HepG2 (cell line): ENCODE data around the gene PTGIS. TPM values are rescaled to one million over a fixed set of nuclear protein-coding genes. Genes with fewer than 3 reads are reported as not detected.

ENCODE experiments used
- EZH2 ChIP-seq: conservative IDR thresholded peaks from 2 replicates; pipeline ENCODE4 v1.6.1; 2012; ENCODE audit warnings: mild to moderate bottlenecking, low read depth, low read length, moderate library complexity
- KLF13 ChIP-seq: sonication (generic); formaldehyde crosslinking; IDR thresholded peaks from 2 replicates; pipeline ENCODE4 v1.4.0; 2020; ENCODE audit warnings: mild to moderate bottlenecking, missing genetic modification reagents
- MTF1 ChIP-seq: sonication (generic); formaldehyde crosslinking; IDR thresholded peaks from 2 replicates; pipeline ENCODE4 v1.5.0; 2020; ENCODE audit warnings: missing genetic modification reagents
- MYC ChIP-seq: sonication (generic); formaldehyde crosslinking; IDR thresholded peaks from 2 replicates; pipeline ENCODE4 v1.9.0; 2021; ENCODE audit warnings: missing genetic modification reagents, borderline replicate concordance
- PAX8 ChIP-seq: sonication (generic); formaldehyde crosslinking; IDR thresholded peaks from 2 replicates; pipeline ENCODE4 v1.8.0; 2022; ENCODE audit warnings: mild to moderate bottlenecking, missing genetic modification reagents, borderline replicate concordance
- PITX1 ChIP-seq: sonication (generic); formaldehyde crosslinking; IDR thresholded peaks from 2 replicates; pipeline ENCODE4 v1.5.1; 2020; ENCODE audit warnings: mild to moderate bottlenecking, missing genetic modification reagents
- TOE1 ChIP-seq: sonication (generic); formaldehyde crosslinking; IDR thresholded peaks from 2 replicates; pipeline ENCODE4 v1.4.0; 2020; ENCODE audit warnings: mild to moderate bottlenecking, missing genetic modification reagents
- ZFP82 ChIP-seq: sonication (generic); formaldehyde crosslinking; IDR thresholded peaks from 2 replicates; pipeline ENCODE4 v1.5.1; 2020; ENCODE audit warnings: mild to moderate bottlenecking, missing genetic modification reagents, borderline replicate concordance
- ZKSCAN5 ChIP-seq: sonication (generic); formaldehyde crosslinking; IDR thresholded peaks from 2 replicates; pipeline ENCODE4 v1.5.1; 2020; ENCODE audit warnings: mild to moderate bottlenecking, missing genetic modification reagents
- ZNF17 ChIP-seq: sonication (generic); formaldehyde crosslinking; IDR thresholded peaks from 2 replicates; pipeline ENCODE4 v1.5.0; 2020; ENCODE audit warnings: mild to moderate bottlenecking, missing genetic modification reagents
- ZNF224 ChIP-seq: sonication (generic); formaldehyde crosslinking; IDR thresholded peaks from 2 replicates; pipeline ENCODE4 v1.5.0; 2020; ENCODE audit warnings: mild to moderate bottlenecking, missing genetic modification reagents
- ZNF235 ChIP-seq: sonication (generic); formaldehyde crosslinking; IDR thresholded peaks from 2 replicates; pipeline ENCODE4 v1.8.1; 2023; ENCODE audit warnings: mild to moderate bottlenecking, missing genetic modification reagents, borderline replicate concordance
- ZNF430 ChIP-seq: sonication (generic); formaldehyde crosslinking; IDR thresholded peaks from 2 replicates; pipeline ENCODE4 v1.9.0; 2021; ENCODE audit warnings: mild to moderate bottlenecking, missing genetic modification reagents
- ZNF468 ChIP-seq: sonication (generic); formaldehyde crosslinking; IDR thresholded peaks from 2 replicates; pipeline ENCODE4 v1.8.0; 2022; ENCODE audit warnings: mild to moderate bottlenecking, moderate library complexity, missing genetic modification reagents
- polyA plus RNA-seq, 8 experiments: library from polyadenylated mRNA; depleted of rRNA in 3 of 8; stranded (reverse) in 7 of 8; unstranded in 1 of 8; fragments of >200 nt; fragmentation: Illumina TruSeq in 4 of 8; extraction: Trizol in 4 of 8; gene quantifications; 2 replicates each; pipeline versions ENCODE4 v1.2.1 to v1.2.3, GENCODE V29; 2011 to 2016; ENCODE audit warnings: low read depth in 4 of 8, missing spikeins in 1 of 8, mixed read lengths in 1 of 8; ENCODE audit not compliant: insufficient read depth in 1 of 8
- total RNA-seq, 5 experiments: library from RNA; depleted of rRNA; stranded (reverse); fragments of >200 nt; fragmentation: Illumina TruSeq; extraction: Trizol; gene quantifications; 2 replicates each; pipeline ENCODE4 v1.2.3, GENCODE V29; 2016; ENCODE audit warnings: low read depth in 1 of 5
- TF ChIP-seq, protein P1 (sequence below): sonication (generic); formaldehyde crosslinking; IDR thresholded peaks from 2 replicates; pipeline ENCODE4 v1.8.1; 2022; ENCODE audit warnings: low read depth, mild to moderate bottlenecking, missing genetic modification reagents
- TF ChIP-seq, protein P2 (sequence below): sonication (generic); formaldehyde crosslinking; IDR thresholded peaks from 2 replicates; pipeline ENCODE4 v1.9.0; 2021; ENCODE audit warnings: mild to moderate bottlenecking, missing genetic modification reagents
- TF ChIP-seq, protein P3 (sequence below): sonication (generic); formaldehyde crosslinking; IDR thresholded peaks from 2 replicates; pipeline ENCODE4 v1.9.0; 2021; ENCODE audit warnings: missing genetic modification reagents, mild to moderate bottlenecking, borderline replicate concordance
- TF ChIP-seq, protein P4 (sequence below): sonication (generic); formaldehyde crosslinking; IDR thresholded peaks from 2 replicates; pipeline ENCODE4 v1.4.0; 2020; ENCODE audit warnings: missing genetic modification reagents

PTGIS gene
- total and polyA plus RNA-seq, 2 of the 13 experiments (the other 11 are each of a cell fraction or from before 2014, with no cell fraction given) = not detected

DNA sequence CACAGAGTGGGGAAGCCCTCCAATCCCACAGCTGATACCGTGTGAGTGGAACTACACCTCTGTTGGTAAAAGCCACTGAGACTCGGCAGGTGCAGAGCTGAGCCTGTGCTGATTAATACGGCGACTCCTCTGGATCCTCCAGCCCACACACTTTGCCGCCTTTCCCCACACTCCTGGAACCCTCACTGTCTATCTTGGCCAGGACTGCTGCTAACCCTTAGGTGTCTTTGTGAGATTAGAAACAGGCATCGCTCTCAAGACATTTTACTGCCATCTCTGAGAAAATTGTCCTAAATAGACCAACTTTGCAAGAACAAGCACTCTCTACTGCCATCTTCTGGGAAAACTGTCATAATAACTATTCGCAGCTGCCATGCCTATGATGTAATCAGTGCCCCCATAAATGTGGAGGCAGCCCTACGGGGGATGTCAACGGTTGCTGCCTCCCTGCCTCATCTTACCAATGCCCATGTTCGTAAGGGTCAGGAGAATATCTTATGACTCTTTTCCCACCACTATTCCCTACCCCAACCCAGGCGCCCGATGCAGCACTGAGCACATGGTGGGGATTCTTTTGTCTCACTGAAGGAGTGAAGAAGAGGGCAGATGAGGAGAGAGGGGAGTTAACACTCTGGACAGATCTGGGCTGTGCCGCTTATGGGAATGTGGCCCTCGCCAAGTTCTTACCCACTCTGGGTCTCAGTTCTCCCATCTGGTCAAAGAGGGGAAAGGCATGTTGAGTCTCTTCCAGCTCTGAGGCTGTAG lies 59.3 kb downstream of the PTGIS start (continued):
- TF ChIP-seq, protein P1, sequence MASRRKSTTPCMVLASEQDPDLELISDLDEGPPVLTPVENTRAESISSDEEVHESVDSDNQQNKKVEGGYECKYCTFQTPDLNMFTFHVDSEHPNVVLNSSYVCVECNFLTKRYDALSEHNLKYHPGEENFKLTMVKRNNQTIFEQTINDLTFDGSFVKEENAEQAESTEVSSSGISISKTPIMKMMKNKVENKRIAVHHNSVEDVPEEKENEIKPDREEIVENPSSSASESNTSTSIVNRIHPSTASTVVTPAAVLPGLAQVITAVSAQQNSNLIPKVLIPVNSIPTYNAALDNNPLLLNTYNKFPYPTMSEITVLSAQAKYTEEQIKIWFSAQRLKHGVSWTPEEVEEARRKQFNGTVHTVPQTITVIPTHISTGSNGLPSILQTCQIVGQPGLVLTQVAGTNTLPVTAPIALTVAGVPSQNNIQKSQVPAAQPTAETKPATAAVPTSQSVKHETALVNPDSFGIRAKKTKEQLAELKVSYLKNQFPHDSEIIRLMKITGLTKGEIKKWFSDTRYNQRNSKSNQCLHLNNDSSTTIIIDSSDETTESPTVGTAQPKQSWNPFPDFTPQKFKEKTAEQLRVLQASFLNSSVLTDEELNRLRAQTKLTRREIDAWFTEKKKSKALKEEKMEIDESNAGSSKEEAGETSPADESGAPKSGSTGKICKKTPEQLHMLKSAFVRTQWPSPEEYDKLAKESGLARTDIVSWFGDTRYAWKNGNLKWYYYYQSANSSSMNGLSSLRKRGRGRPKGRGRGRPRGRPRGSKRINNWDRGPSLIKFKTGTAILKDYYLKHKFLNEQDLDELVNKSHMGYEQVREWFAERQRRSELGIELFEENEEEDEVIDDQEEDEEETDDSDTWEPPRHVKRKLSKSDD (CRISPR knock-in tag) = no peak
- TF ChIP-seq PAX8 = no peak
- TF ChIP-seq MTF1 (CRISPR knock-in tag) = peak; percentile 59; the same call in 1 of the 2 replicates
- no peak for TF ChIP-seq ZNF224 (CRISPR knock-in tag)
- no peak for TF ChIP-seq KLF13 (CRISPR knock-in tag)
- TF ChIP-seq EZH2 = peak; percentile 74; the same call in 1 of the 2 replicates
- TF ChIP-seq ZNF235 (CRISPR knock-in tag) = no peak
- no peak for TF ChIP-seq TOE1 (CRISPR knock-in tag)
- TF ChIP-seq ZNF468 (CRISPR knock-in tag) = no peak
- TF ChIP-seq, protein P2, sequence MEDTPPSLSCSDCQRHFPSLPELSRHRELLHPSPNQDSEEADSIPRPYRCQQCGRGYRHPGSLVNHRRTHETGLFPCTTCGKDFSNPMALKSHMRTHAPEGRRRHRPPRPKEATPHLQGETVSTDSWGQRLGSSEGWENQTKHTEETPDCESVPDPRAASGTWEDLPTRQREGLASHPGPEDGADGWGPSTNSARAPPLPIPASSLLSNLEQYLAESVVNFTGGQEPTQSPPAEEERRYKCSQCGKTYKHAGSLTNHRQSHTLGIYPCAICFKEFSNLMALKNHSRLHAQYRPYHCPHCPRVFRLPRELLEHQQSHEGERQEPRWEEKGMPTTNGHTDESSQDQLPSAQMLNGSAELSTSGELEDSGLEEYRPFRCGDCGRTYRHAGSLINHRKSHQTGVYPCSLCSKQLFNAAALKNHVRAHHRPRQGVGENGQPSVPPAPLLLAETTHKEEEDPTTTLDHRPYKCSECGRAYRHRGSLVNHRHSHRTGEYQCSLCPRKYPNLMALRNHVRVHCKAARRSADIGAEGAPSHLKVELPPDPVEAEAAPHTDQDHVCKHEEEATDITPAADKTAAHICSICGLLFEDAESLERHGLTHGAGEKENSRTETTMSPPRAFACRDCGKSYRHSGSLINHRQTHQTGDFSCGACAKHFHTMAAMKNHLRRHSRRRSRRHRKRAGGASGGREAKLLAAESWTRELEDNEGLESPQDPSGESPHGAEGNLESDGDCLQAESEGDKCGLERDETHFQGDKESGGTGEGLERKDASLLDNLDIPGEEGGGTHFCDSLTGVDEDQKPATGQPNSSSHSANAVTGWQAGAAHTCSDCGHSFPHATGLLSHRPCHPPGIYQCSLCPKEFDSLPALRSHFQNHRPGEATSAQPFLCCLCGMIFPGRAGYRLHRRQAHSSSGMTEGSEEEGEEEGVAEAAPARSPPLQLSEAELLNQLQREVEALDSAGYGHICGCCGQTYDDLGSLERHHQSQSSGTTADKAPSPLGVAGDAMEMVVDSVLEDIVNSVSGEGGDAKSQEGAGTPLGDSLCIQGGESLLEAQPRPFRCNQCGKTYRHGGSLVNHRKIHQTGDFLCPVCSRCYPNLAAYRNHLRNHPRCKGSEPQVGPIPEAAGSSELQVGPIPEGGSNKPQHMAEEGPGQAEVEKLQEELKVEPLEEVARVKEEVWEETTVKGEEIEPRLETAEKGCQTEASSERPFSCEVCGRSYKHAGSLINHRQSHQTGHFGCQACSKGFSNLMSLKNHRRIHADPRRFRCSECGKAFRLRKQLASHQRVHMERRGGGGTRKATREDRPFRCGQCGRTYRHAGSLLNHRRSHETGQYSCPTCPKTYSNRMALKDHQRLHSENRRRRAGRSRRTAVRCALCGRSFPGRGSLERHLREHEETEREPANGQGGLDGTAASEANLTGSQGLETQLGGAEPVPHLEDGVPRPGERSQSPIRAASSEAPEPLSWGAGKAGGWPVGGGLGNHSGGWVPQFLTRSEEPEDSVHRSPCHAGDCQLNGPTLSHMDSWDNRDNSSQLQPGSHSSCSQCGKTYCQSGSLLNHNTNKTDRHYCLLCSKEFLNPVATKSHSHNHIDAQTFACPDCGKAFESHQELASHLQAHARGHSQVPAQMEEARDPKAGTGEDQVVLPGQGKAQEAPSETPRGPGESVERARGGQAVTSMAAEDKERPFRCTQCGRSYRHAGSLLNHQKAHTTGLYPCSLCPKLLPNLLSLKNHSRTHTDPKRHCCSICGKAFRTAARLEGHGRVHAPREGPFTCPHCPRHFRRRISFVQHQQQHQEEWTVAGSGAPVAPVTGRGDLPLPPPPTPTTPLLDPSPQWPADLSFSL (CRISPR knock-in tag) = no peak
- TF ChIP-seq ZFP82 = no peak
- TF ChIP-seq ZNF430 (CRISPR knock-in tag) = no peak
- no peak for TF ChIP-seq ZKSCAN5 (CRISPR knock-in tag)
- TF ChIP-seq, protein P3, sequence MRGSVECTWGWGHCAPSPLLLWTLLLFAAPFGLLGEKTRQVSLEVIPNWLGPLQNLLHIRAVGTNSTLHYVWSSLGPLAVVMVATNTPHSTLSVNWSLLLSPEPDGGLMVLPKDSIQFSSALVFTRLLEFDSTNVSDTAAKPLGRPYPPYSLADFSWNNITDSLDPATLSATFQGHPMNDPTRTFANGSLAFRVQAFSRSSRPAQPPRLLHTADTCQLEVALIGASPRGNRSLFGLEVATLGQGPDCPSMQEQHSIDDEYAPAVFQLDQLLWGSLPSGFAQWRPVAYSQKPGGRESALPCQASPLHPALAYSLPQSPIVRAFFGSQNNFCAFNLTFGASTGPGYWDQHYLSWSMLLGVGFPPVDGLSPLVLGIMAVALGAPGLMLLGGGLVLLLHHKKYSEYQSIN (CRISPR knock-in tag) = no peak
- TF ChIP-seq, protein P4, sequence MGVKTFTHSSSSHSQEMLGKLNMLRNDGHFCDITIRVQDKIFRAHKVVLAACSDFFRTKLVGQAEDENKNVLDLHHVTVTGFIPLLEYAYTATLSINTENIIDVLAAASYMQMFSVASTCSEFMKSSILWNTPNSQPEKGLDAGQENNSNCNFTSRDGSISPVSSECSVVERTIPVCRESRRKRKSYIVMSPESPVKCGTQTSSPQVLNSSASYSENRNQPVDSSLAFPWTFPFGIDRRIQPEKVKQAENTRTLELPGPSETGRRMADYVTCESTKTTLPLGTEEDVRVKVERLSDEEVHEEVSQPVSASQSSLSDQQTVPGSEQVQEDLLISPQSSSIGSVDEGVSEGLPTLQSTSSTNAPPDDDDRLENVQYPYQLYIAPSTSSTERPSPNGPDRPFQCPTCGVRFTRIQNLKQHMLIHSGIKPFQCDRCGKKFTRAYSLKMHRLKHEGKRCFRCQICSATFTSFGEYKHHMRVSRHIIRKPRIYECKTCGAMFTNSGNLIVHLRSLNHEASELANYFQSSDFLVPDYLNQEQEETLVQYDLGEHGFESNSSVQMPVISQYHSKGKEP (CRISPR knock-in tag) = no peak
- no peak for TF ChIP-seq ZNF17 (CRISPR knock-in tag)
- TF ChIP-seq PITX1 (CRISPR knock-in tag) = no peak
- 0 out of 2 replicates have a peak, but pooled peaks have one; percentile 40 for TF ChIP-seq MYC (CRISPR knock-in tag)
